K562 (cell line): ENCODE results near the gene TLCD4. TPM values are rescaled to one million over a fixed set of nuclear protein-coding genes. Genes with fewer than 3 reads are reported as not detected.
A peak's percentile ranks its signal among the peaks of the same experiment; 100 is the strongest.

ENCODE experiments used
- CEBPG ChIP-seq, 3 experiments: fragments of 200-800 bp in 1 of 3; sonication (Bioruptor generic) in 1 of 3; sonication (generic) in 1 of 3; formaldehyde crosslinking in 1 of 3; IDR thresholded peaks in 2 of 3; conservative IDR thresholded peaks in 1 of 3; 2 replicates each; pipeline versions ENCODE4 v1.6.1 to v1.8.0; 2016 to 2022; ENCODE audit warnings: missing compliant biosample characterization in 2 of 3, missing genetic modification characterization in 2 of 3, mild to moderate bottlenecking in 1 of 3, missing genetic modification reagents in 1 of 3
- CREM ChIP-seq: IDR thresholded peaks from 2 replicates; pipeline ENCODE4 v1.6.1; 2014; ENCODE audit warnings: antibody characterized with exemption, low read depth
- GATAD2B ChIP-seq: fragments of 450-650 bp; IDR thresholded peaks from 2 replicates; pipeline ENCODE4 v1.6.1; 2017; ENCODE audit warnings: mild to moderate bottlenecking, borderline replicate concordance
- HMG20B ChIP-seq: fragments of 250-450 bp; sonication (Bioruptor Pico); IDR thresholded peaks from 2 replicates; pipeline ENCODE4 v1.5.0; 2021; ENCODE audit warnings: mild to moderate bottlenecking
- JUND ChIP-seq, 2 experiments: IDR thresholded peaks; 2 replicates in 1 of 2; 3 replicates in 1 of 2; pipeline ENCODE4 v1.6.1; 2011; ENCODE audit warnings: borderline replicate concordance in 2 of 2, low read depth in 2 of 2, low read length in 2 of 2, improper control_type of control experiment in 1 of 2, missing biosample characterization in 1 of 2, missing genetic modification characterization in 1 of 2, missing genetic modification reagents in 1 of 2
- KDM1A ChIP-seq, 2 experiments: fragments of 450-650 bp; IDR thresholded peaks; 2 replicates each; pipeline ENCODE4 v1.6.1; 2016; ENCODE audit warnings: mild to moderate bottlenecking in 2 of 2
- MBD2 ChIP-seq: sonication (generic); IDR thresholded peaks from 2 replicates; pipeline ENCODE4 v1.6.1; 2016; ENCODE audit warnings: low read depth, borderline replicate concordance
- MEF2A ChIP-seq: IDR thresholded peaks from 2 replicates; pipeline ENCODE4 v1.6.1; 2011; ENCODE audit warnings: low read depth, mild to moderate bottlenecking, low read length, moderate library complexity; ENCODE audit not compliant: control insufficient read depth
- NONO ChIP-seq, 2 experiments: fragments of 200-400 bp in 1 of 2; fragments of 450-650 bp in 1 of 2; formaldehyde crosslinking in 1 of 2; IDR thresholded peaks; 2 replicates each; pipeline ENCODE4 v1.6.1; 2017; ENCODE audit warnings: low read depth in 2 of 2, mild to moderate bottlenecking in 2 of 2, moderate library complexity in 2 of 2, low read length in 1 of 2
- POLR2AphosphoS2 ChIP-seq: IDR thresholded peaks from 2 replicates; pipeline ENCODE4 v1.6.1; 2012; ENCODE audit warnings: low read length, improper control_type of control experiment
- POLR2AphosphoS5 ChIP-seq: IDR thresholded peaks from 2 replicates; pipeline ENCODE4 v1.6.1; 2011; ENCODE audit warnings: mild to moderate bottlenecking, low read depth, low read length, moderate library complexity; ENCODE audit not compliant: control insufficient read depth, insufficient read depth
- RBM39 ChIP-seq: fragments of 200-400 bp; formaldehyde crosslinking; optimal IDR thresholded peaks from 2 replicates; pipeline ENCODE3; 2018; ENCODE audit warnings: low read depth, low read length
- RFX5 ChIP-seq: IDR thresholded peaks from 2 replicates; pipeline ENCODE4 v1.6.1; 2011; ENCODE audit warnings: low read depth, mild to moderate bottlenecking, improper control_type of control experiment, low read length
- STAT5A ChIP-seq: IDR thresholded peaks from 2 replicates; pipeline ENCODE4 v1.6.1; 2012; ENCODE audit warnings: low read length, inconsistent platforms, borderline replicate concordance
- STAT6 ChIP-seq: sonication (generic); formaldehyde crosslinking; IDR thresholded peaks from 2 replicates; pipeline ENCODE4 v1.8.1; 2023; ENCODE audit warnings: mild to moderate bottlenecking, missing genetic modification reagents
- TCF3 ChIP-seq: sonication (generic); formaldehyde crosslinking; IDR thresholded peaks from 2 replicates; pipeline ENCODE4 v1.4.0; 2020; ENCODE audit warnings: mild to moderate bottlenecking, missing genetic modification reagents
- XRCC5 ChIP-seq: fragments of 200-400 bp; formaldehyde crosslinking; IDR thresholded peaks from 2 replicates; pipeline ENCODE4 v1.6.1; 2017; ENCODE audit warnings: low read depth, mild to moderate bottlenecking, low read length
- ZNF655 ChIP-seq: fragments of 250-450 bp; sonication (Bioruptor Pico); IDR thresholded peaks from 2 replicates; pipeline ENCODE4 v1.5.0; 2021
- polyA plus RNA-seq, 8 experiments: library from polyadenylated mRNA; depleted of rRNA in 4 of 8; stranded (reverse) in 5 of 8; unstranded in 3 of 8; fragments of >200 nt; fragmentation: Nextera tagmentation in 2 of 8; fragmentation: Illumina TruSeq in 1 of 8; extraction: Ambion mirVana in 2 of 8; extraction: Trizol in 1 of 8; gene quantifications; 2 replicates each; pipeline versions ENCODE4 v1.2.1 to v1.2.3, GENCODE V29; 2011 to 2014; ENCODE audit warnings: inconsistent platforms in 1 of 8, missing spikeins in 1 of 8
- total RNA-seq, 7 experiments: library from RNA; depleted of rRNA in 6 of 7; stranded (reverse); fragments of >200 nt in 6 of 7; fragmentation: Illumina TruSeq in 2 of 7; extraction: Trizol in 2 of 7; gene quantifications; 2 replicates each; pipeline versions ENCODE4 v1.2.1 to v1.2.3, GENCODE V29; 2011 to 2021; ENCODE audit warnings: low replicate concordance in 1 of 7
- TF ChIP-seq, protein P1 (sequence below): fragments of 250-450 bp; sonication (Bioruptor Pico); IDR thresholded peaks from 2 replicates; pipeline ENCODE4 v1.4.0; 2020; ENCODE audit warnings: mild to moderate bottlenecking

TLCD4 gene
- total and polyA plus RNA-seq, 9 of the 15 experiments (the other 6 are each of a cell fraction or from before 2014, with no cell fraction given), result 3.5 to 19.8 (median 7.6) TPM

DNA sequence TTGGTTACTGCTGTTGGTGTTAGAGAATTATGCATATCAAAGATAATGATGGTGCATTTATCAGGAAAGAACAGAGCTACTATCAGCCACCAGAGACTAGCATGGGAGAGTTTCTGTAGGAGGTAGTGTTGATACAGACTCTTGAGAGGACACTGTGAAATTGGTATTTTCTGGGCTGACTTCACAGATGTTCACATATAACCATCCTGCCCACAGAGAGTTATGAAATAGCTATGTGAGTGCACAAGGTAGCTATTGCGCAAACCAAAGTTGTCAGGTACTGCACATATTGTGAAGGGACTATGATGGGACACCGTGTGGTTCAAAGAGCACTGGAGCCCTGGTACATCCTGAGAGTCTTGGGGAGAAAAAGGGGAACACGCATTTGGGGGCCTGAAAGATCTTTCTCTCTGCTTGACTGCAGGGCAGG lies 1.4 kb upstream of the TLCD4 start (continued):
- TF ChIP-seq TCF3 (peak; percentile 94), STAT6 (CRISPR knock-in tag) (no peak), POLR2AphosphoS2 (no peak), ZNF655 (CRISPR knock-in tag) (no peak), GATAD2B (peak; percentile 62; the same call in 1 of the 2 replicates), STAT5A (peak; percentile 92), KDM1A (IDR thresholded peaks at IDR 0.05) (peak; percentile 63 to 68), XRCC5 (no peak), CREM (peak; percentile 49; the same call in 1 of the 2 replicates), POLR2AphosphoS5 (peak; percentile 97), CEBPG (CRISPR knock-in tag; IDR thresholded peaks at IDR 0.05) (peak; percentile 82), CEBPG (tag; conservative IDR thresholded peaks at IDR 0.05 in 1 of 2, IDR thresholded peaks at IDR 0.05 in 1 of 2) (peak; percentile 67 to 86), MBD2 (peak; percentile 39; the same call in 1 of the 2 replicates), MEF2A (no peak), RBM39 (no peak), RFX5 (no peak), NONO (IDR thresholded peaks at IDR 0.05; ENCODE audit: low read depth in 2 of 2, low read length in 1 of 2) (peak in 1 of 2 experiments; percentile 18; a peak in 1 of 4 replicates), JUND (IDR thresholded peaks at IDR 0.05; ENCODE audit: borderline replicate concordance, low read depth, low read length) (peak; percentile 31; the same call in 1 of the 2 replicates), JUND (tag; IDR thresholded peaks at IDR 0.05; ENCODE audit: borderline replicate concordance, low read depth, low read length) (no peak; the same call in 2 of the 3 replicates), HMG20B (CRISPR knock-in tag) (no peak)
- TF ChIP-seq, protein P1, sequence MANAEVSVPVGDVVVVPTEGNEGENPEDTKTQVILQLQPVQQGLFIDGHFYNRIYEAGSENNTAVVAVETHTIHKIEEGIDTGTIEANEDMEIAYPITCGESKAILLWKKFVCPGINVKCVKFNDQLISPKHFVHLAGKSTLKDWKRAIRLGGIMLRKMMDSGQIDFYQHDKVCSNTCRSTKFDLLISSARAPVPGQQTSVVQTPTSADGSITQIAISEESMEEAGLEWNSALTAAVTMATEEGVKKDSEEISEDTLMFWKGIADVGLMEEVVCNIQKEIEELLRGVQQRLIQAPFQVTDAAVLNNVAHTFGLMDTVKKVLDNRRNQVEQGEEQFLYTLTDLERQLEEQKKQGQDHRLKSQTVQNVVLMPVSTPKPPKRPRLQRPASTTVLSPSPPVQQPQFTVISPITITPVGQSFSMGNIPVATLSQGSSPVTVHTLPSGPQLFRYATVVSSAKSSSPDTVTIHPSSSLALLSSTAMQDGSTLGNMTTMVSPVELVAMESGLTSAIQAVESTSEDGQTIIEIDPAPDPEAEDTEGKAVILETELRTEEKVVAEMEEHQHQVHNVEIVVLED (CRISPR knock-in tag), result no peak
